Activated T-helper 1 cell treated with anti-CD3 and anti-CD28 coated beads, Interleukin-12 subunit alpha, Interleukin-12 subunit beta, Interleukin-2, Interleukin-4 antibody, amounts not matched to agents 30 ng/mL and 10 ng/mL and 1 ng/mL, durations not matched to agents 14 hours and 24 hours and 36 hours (primary cell): ENCODE measurements around the gene EEF1AKMT3. TPM values are rescaled to one million over a fixed set of nuclear protein-coding genes. Genes with fewer than 3 reads are reported as not detected.

Experiments used
- DNase-seq: peaks from one replicate; pipeline ENCODE4 v3.0.0; 2021; ENCODE audit warnings: low spot score
- H3K27ac Mint-ChIP-seq: one replicate; pipeline ENCODE4 v1.8.0; 2021; ENCODE audit warnings: mild to moderate bottlenecking, mixed read lengths
- H3K27me3 Mint-ChIP-seq: one replicate; pipeline ENCODE4 v1.8.0; 2022; ENCODE audit warnings: mild to moderate bottlenecking, moderate library complexity, mixed read lengths; ENCODE audit not compliant: insufficient read depth
- H3K36me3 Mint-ChIP-seq: one replicate; pipeline ENCODE4 v1.8.0; 2021; ENCODE audit warnings: low read depth, mixed read lengths
- H3K4me1 Mint-ChIP-seq: one replicate; pipeline ENCODE4 v1.8.0; 2021; ENCODE audit warnings: low read depth, mixed read lengths
- H3K4me3 Mint-ChIP-seq: one replicate; pipeline ENCODE4 v1.8.0; 2021; ENCODE audit warnings: mild to moderate bottlenecking, moderate library complexity, mixed read lengths
- H3K9me3 Mint-ChIP-seq: one replicate; pipeline ENCODE4 v1.8.0; 2021; ENCODE audit warnings: mixed read lengths
- intact Hi-C: fragments of 100-400 bp; cut with micrococcal nuclease; formaldehyde crosslinking; loops from one replicate; pipeline ENCODE4 v1.15.1; 2024
- total RNA-seq: library from RNA; stranded (reverse); gene quantifications from 2 replicates; pipeline ENCODE4 v1.2.3, GENCODE V29; 2022

The EEF1AKMT3 gene
- total RNA-seq, 1 donor from 2014 or later, result 4.5 TPM

GRCh38 chr12:57730336-57731067 lies 41.9 kb upstream of the EEF1AKMT3 start:
- Mint-ChIP-seq H3K27ac (no peak overlapping the region), H3K9me3 (no peaks in the 10 kb centered on the region), H3K27me3 (no peaks in the 10 kb centered on the region), H3K4me3 (no peak overlapping the region), H3K36me3 (peaks cover 44% of the 10 kb centered on the region), H3K4me1 (no peaks in the 10 kb centered on the region)
- DNase-seq, result no peak
- intact Hi-C loops, result no loop called here

DNA sequence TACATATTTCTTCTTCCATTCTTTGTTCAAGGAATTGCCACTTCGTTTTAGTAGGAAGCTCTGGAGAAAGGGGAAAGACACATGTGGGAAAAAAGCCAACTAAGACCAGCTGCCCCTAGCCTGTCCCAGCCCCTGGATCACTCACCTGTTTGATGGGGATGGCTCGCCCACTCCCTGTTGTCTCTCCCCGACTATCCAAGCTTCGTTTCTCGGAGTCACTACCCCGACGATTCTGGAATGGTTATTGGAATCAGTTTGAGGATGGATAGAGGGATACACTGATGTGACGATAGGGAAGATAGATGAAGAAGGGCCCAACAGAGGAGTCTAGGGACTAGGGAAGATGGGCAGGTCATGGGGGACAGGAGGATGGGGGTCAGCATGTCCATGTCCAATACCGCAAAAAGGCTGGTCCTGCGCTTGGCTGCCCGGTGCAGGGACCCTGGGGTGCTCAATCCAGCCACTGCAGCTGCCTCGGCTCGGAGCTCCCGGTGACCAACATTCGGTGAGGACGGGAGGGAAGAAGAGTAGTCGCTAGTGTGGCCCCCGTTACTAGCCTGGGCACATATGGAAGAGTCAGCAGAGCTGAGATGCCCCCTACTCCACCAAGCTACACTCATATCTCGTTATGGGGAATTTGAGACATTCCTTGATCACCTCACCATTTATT lies 40.9 kb upstream of the EEF1AKMT3 start:
- no peak overlapping the region for H3K4me3 Mint-ChIP-seq
- no peaks in the 10 kb centered on the region for H3K27me3 Mint-ChIP-seq
- H3K4me1 Mint-ChIP-seq, result no peaks in the 10 kb centered on the region
- no peak overlapping the region for H3K27ac Mint-ChIP-seq
- peaks cover 44% of the 10 kb centered on the region for H3K36me3 Mint-ChIP-seq
- no peak for DNase-seq
- no peaks in the 10 kb centered on the region for H3K9me3 Mint-ChIP-seq
- intact Hi-C loops, result no loop called here

GRCh38 chr12:57732270-57732669 lies 40.1 kb upstream of the EEF1AKMT3 start:
- H3K4me1 Mint-ChIP-seq, result no peaks in the 10 kb centered on the region
- H3K27me3 Mint-ChIP-seq, result no peaks in the 10 kb centered on the region
- DNase-seq, result no peak
- no peak overlapping the region for H3K4me3 Mint-ChIP-seq
- peaks cover 47% of the 10 kb centered on the region for H3K36me3 Mint-ChIP-seq
- no peak overlapping the region for H3K27ac Mint-ChIP-seq
- H3K9me3 Mint-ChIP-seq, result no peaks in the 10 kb centered on the region
- intact Hi-C loops, result no loop called here

- H3K27me3 Mint-ChIP-seq, result no peaks in the 10 kb centered on the region
- H3K4me1 Mint-ChIP-seq, result no peaks in the 10 kb centered on the region
- H3K27ac Mint-ChIP-seq, result peak overlapping the region; percentile 46
- H3K36me3 Mint-ChIP-seq, result peaks cover 43% of the 10 kb centered on the region
- intact Hi-C loops, result no loop called here
- DNase-seq, result no peak
- H3K4me3 Mint-ChIP-seq, result no peak overlapping the region
- H3K9me3 Mint-ChIP-seq, result no peaks in the 10 kb centered on the region
These were observed 39.5 kb upstream of the EEF1AKMT3 start for GRCh38 chr12:57732726-57733593.

GRCh38 chr12:57733928-57734327 lies 38.5 kb upstream of the EEF1AKMT3 start:
- H3K9me3 Mint-ChIP-seq, result no peaks in the 10 kb centered on the region
- intact Hi-C loops, result no loop called here
- H3K4me1 Mint-ChIP-seq, result no peaks in the 10 kb centered on the region
- no peaks in the 10 kb centered on the region for H3K27me3 Mint-ChIP-seq
- no peak for DNase-seq
- no peak overlapping the region for H3K4me3 Mint-ChIP-seq
- H3K27ac Mint-ChIP-seq, result no peak overlapping the region
- peaks cover 38% of the 10 kb centered on the region for H3K36me3 Mint-ChIP-seq

GRCh38 chr12:57734591-57734990 lies 37.8 kb upstream of the EEF1AKMT3 start:
- Mint-ChIP-seq H3K27ac (no peak overlapping the region), H3K27me3 (no peaks in the 10 kb centered on the region), H3K9me3 (no peaks in the 10 kb centered on the region), H3K4me1 (peaks cover 6% of the 10 kb centered on the region), H3K4me3 (no peak overlapping the region), H3K36me3 (peaks cover 41% of the 10 kb centered on the region)
- DNase-seq, result no peak
- intact Hi-C loops, result no loop called here

GRCh38 chr12:57735198-57735855 lies 37.1 kb upstream of the EEF1AKMT3 start:
- intact Hi-C loops, result no loop called here
- Mint-ChIP-seq H3K4me1 (peaks cover 11% of the 10 kb centered on the region), H3K27ac (peak overlapping the region; percentile 30), H3K36me3 (peaks cover 39% of the 10 kb centered on the region), H3K9me3 (no peaks in the 10 kb centered on the region), H3K27me3 (no peaks in the 10 kb centered on the region), H3K4me3 (no peak overlapping the region)
- no peak for DNase-seq

- Mint-ChIP-seq H3K4me3 (no peak overlapping the region), H3K4me1 (peaks cover 19% of the 10 kb centered on the region), H3K36me3 (peaks cover 34% of the 10 kb centered on the region), H3K27ac (peak overlapping the region; percentile 47), H3K9me3 (no peaks in the 10 kb centered on the region), H3K27me3 (no peaks in the 10 kb centered on the region)
- no peak for DNase-seq
- intact Hi-C loops, result no loop called here
These were observed 36.3 kb upstream of the EEF1AKMT3 start for GRCh38 chr12:57735952-57736740.

DNA sequence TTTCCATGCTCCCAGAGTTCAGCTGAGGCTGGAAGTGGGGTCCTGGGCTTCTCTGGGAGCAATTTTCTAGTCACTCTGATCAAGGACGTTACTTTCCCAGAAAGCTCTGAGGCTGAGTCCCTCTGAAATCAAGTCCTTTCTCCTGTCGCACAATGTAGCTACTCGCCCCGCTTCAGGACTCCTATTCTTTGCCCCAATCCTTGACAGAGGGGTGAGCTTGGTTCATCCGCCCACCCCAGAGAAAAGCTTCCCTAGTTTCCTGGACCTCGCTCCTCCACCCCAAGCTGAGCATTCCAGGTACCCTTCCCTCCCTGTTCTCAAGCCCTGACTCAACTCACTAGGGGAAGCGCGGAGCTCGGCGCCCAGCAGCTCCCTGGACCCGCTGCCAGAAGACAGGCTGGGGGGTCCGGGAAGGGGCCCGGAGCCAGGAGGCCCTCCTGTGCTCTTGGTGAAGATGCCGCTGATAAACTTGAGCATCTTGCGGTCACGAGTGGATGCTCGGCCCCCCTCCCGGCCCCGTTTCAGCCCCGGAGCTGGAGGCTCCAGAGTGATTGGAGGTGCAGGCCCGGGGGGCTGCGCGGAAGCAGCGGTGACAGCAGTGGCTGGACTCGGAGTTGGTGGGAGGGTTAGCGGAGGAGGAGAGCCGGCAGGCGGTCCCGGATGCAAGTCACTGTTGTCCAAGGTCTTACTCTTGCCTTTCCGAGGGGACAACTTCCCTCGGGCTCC lies 35.5 kb upstream of the EEF1AKMT3 start:
- no peaks in the 10 kb centered on the region for H3K9me3 Mint-ChIP-seq
- H3K4me3 Mint-ChIP-seq, result no peak overlapping the region
- peaks cover 27% of the 10 kb centered on the region for H3K36me3 Mint-ChIP-seq
- intact Hi-C loops, result no loop called here
- H3K27ac Mint-ChIP-seq, result no peak overlapping the region
- H3K27me3 Mint-ChIP-seq, result no peaks in the 10 kb centered on the region
- DNase-seq, result no peak
- peaks cover 24% of the 10 kb centered on the region for H3K4me1 Mint-ChIP-seq

DNA sequence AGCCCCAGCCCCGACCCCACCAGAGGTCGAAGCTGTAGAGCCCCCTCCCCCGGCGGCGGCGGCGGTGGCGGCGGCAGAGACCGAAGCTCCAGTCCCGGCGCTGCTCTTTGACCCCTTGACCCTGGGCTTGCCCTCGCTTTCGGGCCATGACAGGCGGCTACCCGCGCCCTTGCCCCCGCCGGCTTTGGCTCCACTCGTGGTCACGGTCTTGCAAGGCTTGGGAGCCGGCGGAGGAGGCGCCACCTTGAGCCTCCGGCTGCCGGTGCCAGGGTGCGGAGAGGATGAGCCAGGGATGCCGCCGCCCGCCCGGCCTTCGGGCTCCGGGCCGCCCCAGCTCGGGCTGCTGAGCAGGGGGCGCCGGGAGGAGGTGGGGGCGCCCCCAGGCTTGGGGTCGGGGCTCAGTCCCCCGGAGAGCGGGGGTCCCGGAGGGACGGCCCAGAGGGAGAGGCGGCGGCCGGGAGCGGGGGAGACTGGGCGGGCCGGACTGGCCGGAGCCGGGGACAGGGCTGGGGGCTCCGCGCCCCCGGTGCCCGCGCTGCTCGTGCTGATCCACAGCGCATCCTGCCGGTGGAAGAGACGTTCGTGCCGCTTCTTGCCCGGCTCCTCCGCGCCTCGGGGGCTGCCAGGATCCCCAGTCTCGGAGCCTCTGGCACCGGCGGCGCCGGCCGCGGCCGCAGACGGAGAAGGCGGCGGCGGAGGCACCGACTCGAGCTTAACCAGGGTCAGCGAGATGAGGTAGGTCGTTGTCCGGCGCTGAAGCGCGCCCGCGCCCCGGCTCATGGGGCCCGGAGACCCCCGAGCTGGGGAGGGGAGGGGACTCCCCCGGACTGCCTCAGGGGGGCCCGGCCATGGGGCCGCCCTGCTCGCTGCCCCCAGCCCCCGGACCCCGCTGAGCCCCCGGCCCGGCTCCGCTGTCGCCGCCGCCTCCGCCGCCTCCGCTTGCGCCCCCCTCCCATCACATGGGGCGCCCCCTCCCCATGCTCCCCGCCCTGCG lies 34.6 kb upstream of the EEF1AKMT3 start:
- peaks cover 19% of the 10 kb centered on the region for H3K36me3 Mint-ChIP-seq

More for the DNA sequence above, 34.6 kb upstream of the EEF1AKMT3 start:
- H3K4me1 Mint-ChIP-seq, result peaks cover 31% of the 10 kb centered on the region
- intact Hi-C loops, result no loop called here
- H3K27me3 Mint-ChIP-seq, result no peaks in the 10 kb centered on the region
- no peak overlapping the region for H3K4me3 Mint-ChIP-seq
- no peak for DNase-seq
- no peaks in the 10 kb centered on the region for H3K9me3 Mint-ChIP-seq
- no peak overlapping the region for H3K27ac Mint-ChIP-seq
